ENCODE results near the gene UBE3B. TPM values are rescaled to one million over a fixed set of nuclear protein-coding genes. Genes with fewer than 3 reads are reported as not detected.

Gene UBE3B
- total RNA-seq, 1 experiment from 2014 or later = 48.6 TPM

DNA sequence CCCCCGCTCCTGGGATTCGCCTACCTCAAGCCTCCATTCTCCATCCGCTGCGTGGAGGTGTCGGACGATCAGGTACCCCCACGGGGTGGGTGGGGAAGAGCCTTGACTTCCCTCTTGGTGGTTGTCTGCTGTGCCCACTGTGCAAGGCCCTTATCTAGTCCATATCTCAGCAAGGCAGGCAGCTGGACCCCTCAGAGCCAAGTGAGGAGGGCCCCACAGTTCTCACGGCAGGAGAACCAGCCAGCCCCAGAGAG lies 56.0 kb downstream of the UBE3B start:
- CTCF ChIA-PET = no interaction called here
- H3K36me3 Mint-ChIP-seq (ENCODE audit: insufficient read depth, unreplicated experiment) = peaks cover 13% of the 10 kb centered on the region
- no peaks in the 10 kb centered on the region for H3K27me3 Mint-ChIP-seq (ENCODE audit: unreplicated experiment)
- H3K4me3 Mint-ChIP-seq (ENCODE audit: low read depth, unreplicated experiment) = no peak overlapping the region
- H3K27ac Mint-ChIP-seq (ENCODE audit: unreplicated experiment) = no peak overlapping the region
- H3K9me3 Mint-ChIP-seq (ENCODE audit: low read depth, unreplicated experiment) = no peaks in the 10 kb centered on the region
- no peaks in the 10 kb centered on the region for H3K4me1 Mint-ChIP-seq (ENCODE audit: low read depth, unreplicated experiment)
- intact Hi-C loops (cut with micrococcal nuclease; ENCODE audit: unreplicated experiment) = no loop called here
- no TSS peak for BruUV-seq (replicated peaks)
- DNase-seq = no peak
- TF ChIP-seq, protein P1, sequence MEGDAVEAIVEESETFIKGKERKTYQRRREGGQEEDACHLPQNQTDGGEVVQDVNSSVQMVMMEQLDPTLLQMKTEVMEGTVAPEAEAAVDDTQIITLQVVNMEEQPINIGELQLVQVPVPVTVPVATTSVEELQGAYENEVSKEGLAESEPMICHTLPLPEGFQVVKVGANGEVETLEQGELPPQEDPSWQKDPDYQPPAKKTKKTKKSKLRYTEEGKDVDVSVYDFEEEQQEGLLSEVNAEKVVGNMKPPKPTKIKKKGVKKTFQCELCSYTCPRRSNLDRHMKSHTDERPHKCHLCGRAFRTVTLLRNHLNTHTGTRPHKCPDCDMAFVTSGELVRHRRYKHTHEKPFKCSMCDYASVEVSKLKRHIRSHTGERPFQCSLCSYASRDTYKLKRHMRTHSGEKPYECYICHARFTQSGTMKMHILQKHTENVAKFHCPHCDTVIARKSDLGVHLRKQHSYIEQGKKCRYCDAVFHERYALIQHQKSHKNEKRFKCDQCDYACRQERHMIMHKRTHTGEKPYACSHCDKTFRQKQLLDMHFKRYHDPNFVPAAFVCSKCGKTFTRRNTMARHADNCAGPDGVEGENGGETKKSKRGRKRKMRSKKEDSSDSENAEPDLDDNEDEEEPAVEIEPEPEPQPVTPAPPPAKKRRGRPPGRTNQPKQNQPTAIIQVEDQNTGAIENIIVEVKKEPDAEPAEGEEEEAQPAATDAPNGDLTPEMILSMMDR (IDR thresholded peaks at IDR 0.05; ENCODE audit: unreplicated experiment) = no peak

DNA sequence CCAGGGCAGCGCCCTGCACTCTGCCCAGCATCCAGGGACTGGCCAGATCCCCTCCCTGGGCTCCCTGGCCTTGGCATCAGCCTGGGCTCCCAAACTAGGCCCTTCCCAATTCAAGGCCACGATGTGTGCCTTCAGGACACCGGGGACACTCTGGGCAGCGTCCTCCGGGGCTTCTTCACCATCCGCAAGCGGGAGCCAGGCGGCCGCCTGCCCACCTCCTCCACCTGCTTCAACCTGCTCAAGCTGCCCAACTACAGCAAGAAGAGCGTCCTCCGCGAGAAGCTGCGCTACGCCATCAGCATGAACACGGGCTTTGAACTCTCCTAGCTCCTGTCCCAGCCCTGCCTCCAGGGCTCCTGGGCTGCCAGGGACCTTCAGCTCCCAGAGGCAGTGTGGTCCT lies 57.0 kb downstream of the UBE3B start:
- CTCF ChIA-PET = no interaction called here
- Mint-ChIP-seq H3K27ac (ENCODE audit: unreplicated experiment) (no peak overlapping the region), H3K36me3 (ENCODE audit: insufficient read depth, unreplicated experiment) (peaks cover 13% of the 10 kb centered on the region), H3K9me3 (ENCODE audit: low read depth, unreplicated experiment) (no peaks in the 10 kb centered on the region), H3K4me1 (ENCODE audit: low read depth, unreplicated experiment) (no peaks in the 10 kb centered on the region), H3K4me3 (ENCODE audit: low read depth, unreplicated experiment) (no peak overlapping the region), H3K27me3 (ENCODE audit: unreplicated experiment) (no peaks in the 10 kb centered on the region)
- no peak for DNase-seq
- intact Hi-C loops (cut with micrococcal nuclease; ENCODE audit: unreplicated experiment) = no loop called here
- BruUV-seq (replicated peaks) = no TSS peak
- TF ChIP-seq, protein P1 (IDR thresholded peaks at IDR 0.05; ENCODE audit: unreplicated experiment) = no peak

DNA sequence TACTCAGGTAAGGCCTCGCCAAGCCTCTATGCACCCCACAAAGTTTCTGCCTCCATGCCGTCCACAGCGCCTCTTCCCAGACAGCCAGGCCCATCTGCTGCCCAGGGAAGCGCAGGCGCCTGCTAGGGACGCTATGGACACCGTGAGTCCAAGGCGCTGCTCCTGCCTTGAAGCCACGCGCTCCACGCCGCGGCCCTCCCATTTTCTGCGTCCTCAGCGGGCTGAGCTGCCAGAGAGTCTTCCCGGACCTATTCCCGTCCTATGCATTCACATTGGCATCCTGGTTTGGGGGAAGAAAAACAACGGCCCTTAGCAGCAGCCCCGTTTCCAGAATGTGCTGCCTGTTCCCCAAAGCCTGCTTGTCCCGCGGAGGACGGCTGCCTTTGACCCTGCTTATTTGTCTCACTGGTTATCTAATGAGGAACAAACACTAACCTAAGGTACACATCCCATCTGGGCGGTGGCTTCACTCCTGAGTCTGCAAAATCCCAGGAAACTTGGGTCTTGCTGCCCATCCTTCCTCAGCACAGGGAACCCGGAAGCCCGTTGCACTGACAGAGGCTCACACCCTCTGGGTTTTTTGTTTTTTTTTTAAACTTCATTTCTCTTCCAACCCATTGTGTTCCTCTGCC lies 57.9 kb downstream of the UBE3B start:
- H3K4me3 Mint-ChIP-seq (ENCODE audit: low read depth, unreplicated experiment) = no peak overlapping the region
- H3K27ac Mint-ChIP-seq (ENCODE audit: unreplicated experiment) = no peak overlapping the region
- TF ChIP-seq, protein P1 (IDR thresholded peaks at IDR 0.05; ENCODE audit: unreplicated experiment) = no peak
- intact Hi-C loops (cut with micrococcal nuclease; ENCODE audit: unreplicated experiment) = no loop called here
- no TSS peak for BruUV-seq (replicated peaks)
- no peaks in the 10 kb centered on the region for H3K4me1 Mint-ChIP-seq (ENCODE audit: low read depth, unreplicated experiment)
- no peak for DNase-seq
- H3K27me3 Mint-ChIP-seq (ENCODE audit: unreplicated experiment) = no peaks in the 10 kb centered on the region
- H3K9me3 Mint-ChIP-seq (ENCODE audit: low read depth, unreplicated experiment) = no peaks in the 10 kb centered on the region
- H3K36me3 Mint-ChIP-seq (ENCODE audit: insufficient read depth, unreplicated experiment) = peaks cover 8% of the 10 kb centered on the region
- CTCF ChIA-PET = no interaction called here

DNA sequence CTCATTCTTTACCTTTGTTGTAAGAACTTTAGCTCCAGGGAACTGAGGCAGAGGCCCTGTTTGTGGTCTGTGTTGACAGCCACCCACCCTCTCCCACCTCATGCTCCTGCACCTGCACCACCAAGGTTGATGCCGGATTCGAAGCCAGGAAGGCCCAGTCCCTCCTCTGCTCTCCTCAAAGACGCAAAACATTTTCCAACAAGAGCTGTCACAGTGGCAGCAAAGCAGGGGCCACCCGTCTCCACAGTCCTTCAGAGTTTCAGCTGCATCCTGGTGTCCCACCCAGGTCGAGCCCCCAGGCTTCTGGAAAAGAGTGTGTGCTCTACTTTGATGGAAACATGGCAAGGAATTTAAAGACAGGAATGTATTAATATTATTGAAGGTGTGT lies 58.4 kb downstream of the UBE3B start:
- CTCF ChIA-PET = no interaction called here
- peaks cover 5% of the 10 kb centered on the region for H3K36me3 Mint-ChIP-seq (ENCODE audit: insufficient read depth, unreplicated experiment)
- TF ChIP-seq, protein P1 (IDR thresholded peaks at IDR 0.05; ENCODE audit: unreplicated experiment) = no peak
- no peaks in the 10 kb centered on the region for H3K27me3 Mint-ChIP-seq (ENCODE audit: unreplicated experiment)
- DNase-seq = no peak
- H3K27ac Mint-ChIP-seq (ENCODE audit: unreplicated experiment) = no peak overlapping the region
- no peaks in the 10 kb centered on the region for H3K9me3 Mint-ChIP-seq (ENCODE audit: low read depth, unreplicated experiment)
- H3K4me1 Mint-ChIP-seq (ENCODE audit: low read depth, unreplicated experiment) = no peaks in the 10 kb centered on the region
- H3K4me3 Mint-ChIP-seq (ENCODE audit: low read depth, unreplicated experiment) = no peak overlapping the region
- BruUV-seq (replicated peaks) = no TSS peak
- intact Hi-C loops (cut with micrococcal nuclease; ENCODE audit: unreplicated experiment) = no loop called here

Measured in Calu3 (cell line).